HCT116 (cell line): ENCODE results near the gene RAB40C. TPM values are rescaled to one million over a fixed set of nuclear protein-coding genes. Genes with fewer than 3 reads are reported as not detected.
A peak's percentile ranks its signal among the peaks of the same experiment; 100 is the strongest.

Source experiments
- ATAC-seq: fragments of 200-7000 bp; cut with Tn5 transposase; 2 replicates; pipeline ENCODE4 v1.9.1; 2020; ENCODE audit warnings: mild to moderate bottlenecking, moderate library complexity
- BruUV-seq: library from RNA; stranded (reverse); fragments of 400-500 nt; replicated peaks from 2 replicates; lab custom pipeline; 2021; lab: Mats Ljungman, UMichigan
- CTCF ChIA-PET: fragments of 300-600 bp; sonication (Branson Sonifier 250); formaldehyde crosslinking; loops from one replicate; lab custom pipeline; 2021; ENCODE audit warnings: antibody characterized with exemption; lab: Charles Lee
- POLR2A ChIA-PET: fragments of 300-600, 350-600 bp; sonication (Branson Sonifier 250); formaldehyde crosslinking; loops from one replicate; lab custom pipeline; 2021; ENCODE audit warnings: antibody characterized with exemption; lab: Charles Lee
- RAD21 ChIA-PET, 2 experiments: fragments of 300-600 bp; sonication (Branson Sonifier 250); formaldehyde crosslinking; loops; one replicate each; lab custom pipeline; 2023; ENCODE audit warnings: low total read pairs in 2 of 2; ENCODE audit not compliant: uncharacterized antibody in 2 of 2, unreplicated experiment in 2 of 2, low non-redundant PET in 1 of 2; lab: Charles Lee
- DNase-seq: peaks from one replicate; pipeline ENCODE4 v3.0.0-alpha.2; 2010; ENCODE audit warnings: low read depth, low spot score
- H2AFZ ChIP-seq: fragments of 200-600 bp; shearing (Covaris generic), sonication (generic); 2 replicates; pipeline ENCODE4 v1.6.1; 2017; ENCODE audit warnings: low read depth, mixed run types, mixed read lengths, antibody characterized with exemption, low read length; ENCODE audit not compliant: poor library complexity, severe bottlenecking
- H3K27ac ChIP-seq: 2 replicates; pipeline ENCODE4 v1.5.1; 2012; ENCODE audit warnings: low read depth, low read length
- H3K27me3 ChIP-seq: fragments of 200-600 bp; sonication (generic); 2 replicates; pipeline ENCODE4 v1.6.1; 2016; ENCODE audit warnings: mixed run types, low read length, mixed read lengths; ENCODE audit not compliant: insufficient read depth
- H3K36me3 ChIP-seq, 2 experiments: fragments of 200-500 bp in 1 of 2; fragments of 200-600 bp in 1 of 2; sonication (Bioruptor generic) in 1 of 2; sonication (generic) in 1 of 2; 2 replicates each; pipeline versions ENCODE4 v1.5.1 to v1.6.1; 2014 to 2016; ENCODE audit warnings: low read length in 2 of 2, inconsistent platforms in 1 of 2, mixed read lengths in 1 of 2, mixed run types in 1 of 2; ENCODE audit not compliant: insufficient read depth in 2 of 2, control insufficient read depth in 1 of 2
- H3K4me1 ChIP-seq, 2 experiments: fragments of 200-600 bp in 1 of 2; sonication (generic) in 1 of 2; 2 replicates each; pipeline versions ENCODE4 v1.5.1 to v1.6.1; 2012 to 2017; ENCODE audit warnings: low read length in 2 of 2, inconsistent platforms in 1 of 2, mild to moderate bottlenecking in 1 of 2, mixed read lengths in 1 of 2, mixed run types in 1 of 2, moderate library complexity in 1 of 2; ENCODE audit not compliant: insufficient read depth in 2 of 2, control insufficient read depth in 1 of 2
- H3K4me2 ChIP-seq: fragments of 200-600 bp; sonication (generic); 2 replicates; pipeline ENCODE4 v1.6.1; 2017; ENCODE audit warnings: mixed run types, low read length, mixed read lengths
- H3K4me3 ChIP-seq, 2 experiments: fragments of 200-600 bp in 1 of 2; sonication (generic) in 1 of 2; replicated peaks in 1 of 2; 2 replicates each; pipeline ENCODE4 v1.5.1; 2011 to 2016; ENCODE audit warnings: low read length in 2 of 2, control low read depth in 1 of 2, low read depth in 1 of 2, mild to moderate bottlenecking in 1 of 2, mixed read lengths in 1 of 2, mixed run types in 1 of 2
- H3K79me2 ChIP-seq: fragments of 200-600 bp; sonication (generic); 2 replicates; pipeline ENCODE4 v1.6.1; 2017; ENCODE audit warnings: mild to moderate bottlenecking, mixed run types, low read length, moderate library complexity, mixed read lengths; ENCODE audit not compliant: insufficient read depth
- H3K9ac ChIP-seq: fragments of 200-600 bp; sonication (generic); 2 replicates; pipeline ENCODE4 v1.6.1; 2016; ENCODE audit warnings: low read length, mixed read lengths
- H3K9me2 ChIP-seq: fragments of 200-600 bp; sonication (generic), shearing (Covaris generic); 2 replicates; pipeline ENCODE4 v1.6.1; 2017; ENCODE audit warnings: mixed run types, mild to moderate bottlenecking, moderate library complexity; ENCODE audit not compliant: insufficient read depth
- H3K9me3 ChIP-seq, 2 experiments: fragments of 200-500 bp in 1 of 2; fragments of 200-600 bp in 1 of 2; sonication (Bioruptor generic) in 1 of 2; sonication (generic) in 1 of 2; 2 replicates each; pipeline ENCODE4 v1.6.1; 2014 to 2017; ENCODE audit warnings: low read length in 2 of 2, mixed read lengths in 2 of 2, inconsistent platforms in 1 of 2, low read depth in 1 of 2, mild to moderate bottlenecking in 1 of 2, mixed run types in 1 of 2, moderate library complexity in 1 of 2; ENCODE audit not compliant: control insufficient read depth in 1 of 2, insufficient read depth in 1 of 2
- H4K20me1 ChIP-seq: fragments of 200-600 bp; sonication (generic), shearing (Covaris generic); 2 replicates; pipeline ENCODE4 v1.6.1; 2017; ENCODE audit warnings: mixed run types, mild to moderate bottlenecking, moderate library complexity; ENCODE audit not compliant: insufficient read depth
- CBX3 ChIP-seq: IDR thresholded peaks from 2 replicates; pipeline ENCODE4 v1.6.1; 2012; ENCODE audit warnings: low read depth
- EGR1 ChIP-seq: IDR thresholded peaks from 2 replicates; pipeline ENCODE4 v1.6.1; 2012; ENCODE audit warnings: low read depth
- ELF1 ChIP-seq: IDR thresholded peaks from 2 replicates; pipeline ENCODE4 v1.6.1; 2012; ENCODE audit warnings: low read depth, borderline replicate concordance
- EZH2 ChIP-seq: fragments of 200-600 bp; sonication (generic); IDR thresholded peaks from 2 replicates; pipeline ENCODE4 v1.6.1; 2017; ENCODE audit warnings: antibody characterized with exemption, mixed run types
- EZH2phosphoT487 ChIP-seq: fragments of 200-600 bp; IDR thresholded peaks from 2 replicates; pipeline ENCODE4 v1.6.1; 2018; ENCODE audit warnings: antibody characterized with exemption, borderline replicate concordance
- POLR2A ChIP-seq: IDR thresholded peaks from 2 replicates; pipeline ENCODE4 v1.7.0; 2011; ENCODE audit warnings: borderline replicate concordance; ENCODE audit not compliant: insufficient read depth, insufficient read length; ENCODE audit errors: extremely low read depth
- POLR2AphosphoS5 ChIP-seq: IDR thresholded peaks from 2 replicates; pipeline ENCODE4 v1.6.1; 2011; ENCODE audit warnings: mild to moderate bottlenecking, low read depth, low read length, moderate library complexity
- RAD21 ChIP-seq: IDR thresholded peaks from 2 replicates; pipeline ENCODE4 v1.6.1; 2012; ENCODE audit warnings: low read depth, mild to moderate bottlenecking
- REST ChIP-seq: IDR thresholded peaks from 2 replicates; pipeline ENCODE4 v1.6.1; 2012; ENCODE audit warnings: low read depth
- ZFX ChIP-seq: fragments of 450-650 bp; IDR thresholded peaks from 2 replicates; pipeline ENCODE4 v1.6.1; 2017
- ZNF274 ChIP-seq: fragments of 200-500 bp; sonication (Bioruptor generic); IDR thresholded peaks from 2 replicates; pipeline ENCODE4 v1.6.1; 2014; ENCODE audit warnings: mild to moderate bottlenecking, low read depth, low read length, inconsistent platforms
- intact Hi-C: fragments of 100-400 bp; cut with micrococcal nuclease; formaldehyde crosslinking; loops from 2 replicates; pipeline ENCODE4 v1.10.0; 2022
- total RNA-seq: library from RNA; stranded (reverse); gene quantifications from one replicate; pipeline ENCODE4 v1.2.1, GENCODE V29; 2021; ENCODE audit not compliant: unreplicated experiment

RAB40C gene
- total RNA-seq, 1 experiment from 2014 or later, result 14.1 TPM

GRCh38 chr16:578232-578869, 11.5 kb upstream of the RAB40C start:
- ChIA-PET POLR2A (no interaction called here), RAD21 (no interaction called here), CTCF (interaction anchor here (0.9 to 1.1 kb wide), 2 partner anchors 15 to 82 kb away, joined by 3 read pairs; no protein-coding TSS in a partner anchor)
- ATAC-seq (peak; percentile 5; the same call in 1 of the 2 replicates), DNase-seq (no peak)
- Histone ChIP-seq H3K36me3 (no peaks in the 10 kb centered on the region), H3K4me3 (no peak overlapping the region), H3K9me2 (no peaks in the 10 kb centered on the region), H3K27ac (no peak overlapping the region), H3K4me2 (no peak overlapping the region), H3K4me1 (no peaks in the 10 kb centered on the region), H3K9ac (no peak overlapping the region), H3K27me3 (no peaks in the 10 kb centered on the region), H2AFZ (no peak overlapping the region), H4K20me1 (no peaks in the 10 kb centered on the region), H3K9me3 (no peaks in the 10 kb centered on the region), H3K79me2 (no peaks in the 10 kb centered on the region)
- no TSS peak for BruUV-seq
- intact Hi-C loops, result loop anchor here (2.0 kb wide), 1 partner anchor 82 kb away; no protein-coding TSS in a partner anchor
- TF ChIP-seq ZFX (no peak), POLR2A (no peak), ELF1 (no peak), POLR2AphosphoS5 (no peak), EZH2phosphoT487 (no peak), ZNF274 (no peak), EZH2 (no peak), RAD21 (no peak), CBX3 (no peak), EGR1 (no peak), REST (no peak)
